ENCODE measurements around the gene CORIN.

Gene CORIN

GRCh38 chr4:47814618-47815295 lies 23.1 kb downstream of the CORIN start:
- Histone ChIP-seq H3K27ac (ENCODE audit: low read depth in 2 of 2, low read length in 2 of 2) (no peak overlapping the region), H3K4me3 (ENCODE audit: low read length in 2 of 2) (no peak overlapping the region)

GRCh38 chr4:47809654-47810203 lies 28.1 kb downstream of the CORIN start:
- Histone ChIP-seq H3K4me3 (ENCODE audit: low read length in 2 of 2) (no peak overlapping the region), H3K27ac (ENCODE audit: low read depth in 2 of 2, low read length in 2 of 2) (no peak overlapping the region), H3K4me1 (ENCODE audit: control insufficient read depth in 2 of 2, insufficient read depth in 2 of 2, low read length in 2 of 2) (no peaks in the 10 kb centered on the region)

More at GRCh38 chr4:47814618-47815295, 23.1 kb downstream of the CORIN start:
- no peaks in the 10 kb centered on the region for H3K27me3 ChIP-seq (ENCODE audit: control insufficient read depth in 2 of 2, insufficient read depth in 2 of 2, low read length in 2 of 2)
- no peaks in the 10 kb centered on the region for H3K9me3 ChIP-seq (ENCODE audit: control insufficient read depth in 2 of 2, low read length in 2 of 2)
- H3K36me3 ChIP-seq (ENCODE audit: control insufficient read depth in 2 of 2, insufficient read depth in 2 of 2, low read length in 2 of 2) = no peaks in the 10 kb centered on the region
- H3K9ac ChIP-seq (ENCODE audit: low read depth in 1 of 2, low read length in 2 of 2) = no peak overlapping the region
- no peaks in the 10 kb centered on the region for H3K4me1 ChIP-seq (ENCODE audit: control insufficient read depth in 2 of 2, insufficient read depth in 2 of 2, low read length in 2 of 2)

GRCh38 chr4:47804598-47804997 lies 33.3 kb downstream of the CORIN start:
- Histone ChIP-seq H3K9ac (ENCODE audit: low read depth in 1 of 2, low read length in 2 of 2) (no peak overlapping the region), H3K4me3 (ENCODE audit: low read length in 2 of 2) (no peak overlapping the region), H3K27me3 (ENCODE audit: control insufficient read depth in 2 of 2, insufficient read depth in 2 of 2, low read length in 2 of 2) (no peaks in the 10 kb centered on the region), H3K27ac (ENCODE audit: low read depth in 2 of 2, low read length in 2 of 2) (no peak overlapping the region), H3K4me1 (ENCODE audit: control insufficient read depth in 2 of 2, insufficient read depth in 2 of 2, low read length in 2 of 2) (no peaks in the 10 kb centered on the region), H3K36me3 (ENCODE audit: control insufficient read depth in 2 of 2, insufficient read depth in 2 of 2, low read length in 2 of 2) (no peaks in the 10 kb centered on the region), H3K9me3 (ENCODE audit: control insufficient read depth in 2 of 2, low read length in 2 of 2) (no peaks in the 10 kb centered on the region)

More at GRCh38 chr4:47809654-47810203, 28.1 kb downstream of the CORIN start:
- H3K9me3 ChIP-seq (ENCODE audit: control insufficient read depth in 2 of 2, low read length in 2 of 2) = no peaks in the 10 kb centered on the region
- no peak overlapping the region for H3K9ac ChIP-seq (ENCODE audit: low read depth in 1 of 2, low read length in 2 of 2)
- no peaks in the 10 kb centered on the region for H3K27me3 ChIP-seq (ENCODE audit: control insufficient read depth in 2 of 2, insufficient read depth in 2 of 2, low read length in 2 of 2)
- no peaks in the 10 kb centered on the region for H3K36me3 ChIP-seq (ENCODE audit: control insufficient read depth in 2 of 2, insufficient read depth in 2 of 2, low read length in 2 of 2)

GRCh38 chr4:47801481-47802002 lies 36.3 kb downstream of the CORIN start:
- Histone ChIP-seq H3K9me3 (ENCODE audit: control insufficient read depth in 2 of 2, low read length in 2 of 2) (no peaks in the 10 kb centered on the region), H3K4me3 (ENCODE audit: low read length in 2 of 2) (no peak overlapping the region), H3K36me3 (ENCODE audit: control insufficient read depth in 2 of 2, insufficient read depth in 2 of 2, low read length in 2 of 2) (no peaks in the 10 kb centered on the region), H3K27ac (ENCODE audit: low read depth in 2 of 2, low read length in 2 of 2) (no peak overlapping the region), H3K9ac (ENCODE audit: low read depth in 1 of 2, low read length in 2 of 2) (no peak overlapping the region), H3K27me3 (ENCODE audit: control insufficient read depth in 2 of 2, insufficient read depth in 2 of 2, low read length in 2 of 2) (no peaks in the 10 kb centered on the region), H3K4me1 (ENCODE audit: control insufficient read depth in 2 of 2, insufficient read depth in 2 of 2, low read length in 2 of 2) (no peaks in the 10 kb centered on the region)

- Histone ChIP-seq H3K4me1 (ENCODE audit: control insufficient read depth in 2 of 2, insufficient read depth in 2 of 2, low read length in 2 of 2) (no peaks in the 10 kb centered on the region), H3K27me3 (ENCODE audit: control insufficient read depth in 2 of 2, insufficient read depth in 2 of 2, low read length in 2 of 2) (peaks cover 0 to 3% of the 10 kb centered on the region in 2 donors), H3K27ac (ENCODE audit: low read depth in 2 of 2, low read length in 2 of 2) (no peak overlapping the region), H3K36me3 (ENCODE audit: control insufficient read depth in 2 of 2, insufficient read depth in 2 of 2, low read length in 2 of 2) (no peaks in the 10 kb centered on the region), H3K9me3 (ENCODE audit: control insufficient read depth in 2 of 2, low read length in 2 of 2) (no peaks in the 10 kb centered on the region), H3K4me3 (ENCODE audit: low read length in 2 of 2) (no peak overlapping the region), H3K9ac (ENCODE audit: low read depth in 1 of 2, low read length in 2 of 2) (no peak overlapping the region)
Measured at GRCh38 chr4:47798165-47798564, 39.7 kb downstream of the CORIN start.

- Histone ChIP-seq H3K36me3 (ENCODE audit: control insufficient read depth in 2 of 2, insufficient read depth in 2 of 2, low read length in 2 of 2) (no peaks in the 10 kb centered on the region), H3K9ac (ENCODE audit: low read depth in 1 of 2, low read length in 2 of 2) (no peak overlapping the region), H3K27me3 (ENCODE audit: control insufficient read depth in 2 of 2, insufficient read depth in 2 of 2, low read length in 2 of 2) (peaks cover 0 to 3% of the 10 kb centered on the region in 2 donors), H3K4me3 (ENCODE audit: low read length in 2 of 2) (no peak overlapping the region), H3K27ac (ENCODE audit: low read depth in 2 of 2, low read length in 2 of 2) (no peak overlapping the region), H3K9me3 (ENCODE audit: control insufficient read depth in 2 of 2, low read length in 2 of 2) (no peaks in the 10 kb centered on the region), H3K4me1 (ENCODE audit: control insufficient read depth in 2 of 2, insufficient read depth in 2 of 2, low read length in 2 of 2) (no peaks in the 10 kb centered on the region)
Measured at GRCh38 chr4:47791965-47792364, 45.9 kb downstream of the CORIN start.

- H3K36me3 ChIP-seq (ENCODE audit: control insufficient read depth in 2 of 2, insufficient read depth in 2 of 2, low read length in 2 of 2) = no peaks in the 10 kb centered on the region
- no peak overlapping the region for H3K4me3 ChIP-seq (ENCODE audit: low read length in 2 of 2)
Measured at GRCh38 chr4:47790105-47790504, 47.8 kb downstream of the CORIN start.

GRCh38 chr4:47788126-47788525 lies 49.7 kb downstream of the CORIN start:
- Histone ChIP-seq H3K27me3 (ENCODE audit: control insufficient read depth in 2 of 2, insufficient read depth in 2 of 2, low read length in 2 of 2) (no peaks in the 10 kb centered on the region), H3K36me3 (ENCODE audit: control insufficient read depth in 2 of 2, insufficient read depth in 2 of 2, low read length in 2 of 2) (no peaks in the 10 kb centered on the region), H3K4me3 (ENCODE audit: low read length in 2 of 2) (no peak overlapping the region), H3K9me3 (ENCODE audit: control insufficient read depth in 2 of 2, low read length in 2 of 2) (no peaks in the 10 kb centered on the region), H3K4me1 (ENCODE audit: control insufficient read depth in 2 of 2, insufficient read depth in 2 of 2, low read length in 2 of 2) (no peaks in the 10 kb centered on the region), H3K9ac (ENCODE audit: low read depth in 1 of 2, low read length in 2 of 2) (no peak overlapping the region), H3K27ac (ENCODE audit: low read depth in 2 of 2, low read length in 2 of 2) (no peak overlapping the region)

More at GRCh38 chr4:47790105-47790504, 47.8 kb downstream of the CORIN start:
- H3K27me3 ChIP-seq (ENCODE audit: control insufficient read depth in 2 of 2, insufficient read depth in 2 of 2, low read length in 2 of 2) = peaks cover 0 to 3% of the 10 kb centered on the region in 2 donors
- no peaks in the 10 kb centered on the region for H3K9me3 ChIP-seq (ENCODE audit: control insufficient read depth in 2 of 2, low read length in 2 of 2)
- no peak overlapping the region for H3K27ac ChIP-seq (ENCODE audit: low read depth in 2 of 2, low read length in 2 of 2)
- H3K9ac ChIP-seq (ENCODE audit: low read depth in 1 of 2, low read length in 2 of 2) = no peak overlapping the region
- H3K4me1 ChIP-seq (ENCODE audit: control insufficient read depth in 2 of 2, insufficient read depth in 2 of 2, low read length in 2 of 2) = no peaks in the 10 kb centered on the region

- no peak overlapping the region for H3K9ac ChIP-seq (ENCODE audit: low read depth in 1 of 2, low read length in 2 of 2)
- H3K9me3 ChIP-seq (ENCODE audit: control insufficient read depth in 2 of 2, low read length in 2 of 2) = no peaks in the 10 kb centered on the region
- H3K36me3 ChIP-seq (ENCODE audit: control insufficient read depth in 2 of 2, insufficient read depth in 2 of 2, low read length in 2 of 2) = no peaks in the 10 kb centered on the region
- H3K27me3 ChIP-seq (ENCODE audit: control insufficient read depth in 2 of 2, insufficient read depth in 2 of 2, low read length in 2 of 2) = no peaks in the 10 kb centered on the region
- no peak overlapping the region for H3K4me3 ChIP-seq (ENCODE audit: low read length in 2 of 2)
- H3K4me1 ChIP-seq (ENCODE audit: control insufficient read depth in 2 of 2, insufficient read depth in 2 of 2, low read length in 2 of 2) = no peaks in the 10 kb centered on the region
- H3K27ac ChIP-seq (ENCODE audit: low read depth in 2 of 2, low read length in 2 of 2) = no peak overlapping the region
Measured at GRCh38 chr4:47786958-47787370, 50.9 kb downstream of the CORIN start.

GRCh38 chr4:47785153-47785552 lies 52.7 kb downstream of the CORIN start:
- Histone ChIP-seq H3K27me3 (ENCODE audit: control insufficient read depth in 2 of 2, insufficient read depth in 2 of 2, low read length in 2 of 2) (no peaks in the 10 kb centered on the region), H3K9me3 (ENCODE audit: control insufficient read depth in 2 of 2, low read length in 2 of 2) (no peaks in the 10 kb centered on the region), H3K27ac (ENCODE audit: low read depth in 2 of 2, low read length in 2 of 2) (no peak overlapping the region), H3K36me3 (ENCODE audit: control insufficient read depth in 2 of 2, insufficient read depth in 2 of 2, low read length in 2 of 2) (no peaks in the 10 kb centered on the region), H3K4me1 (ENCODE audit: control insufficient read depth in 2 of 2, insufficient read depth in 2 of 2, low read length in 2 of 2) (no peaks in the 10 kb centered on the region), H3K9ac (ENCODE audit: low read depth in 1 of 2, low read length in 2 of 2) (no peak overlapping the region), H3K4me3 (ENCODE audit: low read length in 2 of 2) (no peak overlapping the region)
